GM18951 (cell line): ENCODE results near the gene SLCO4A1.

ENCODE experiments used
- POLR2A ChIP-seq: IDR thresholded peaks from 4 replicates; pipeline ENCODE4 v1.6.1; 2011; ENCODE audit warnings: mild to moderate bottlenecking; ENCODE audit not compliant: insufficient read length, insufficient read depth; ENCODE audit errors: extremely low read depth
- in situ Hi-C: fragments of 300-500 bp; cut with MboI; formaldehyde crosslinking; loops from one replicate; pipeline ENCODE4 v1.12.0; 2022; ENCODE audit warnings: low sequenced_read_pairs, mixed read lengths, inconsistent platforms; ENCODE audit not compliant: unreplicated experiment

Gene SLCO4A1

DNA sequence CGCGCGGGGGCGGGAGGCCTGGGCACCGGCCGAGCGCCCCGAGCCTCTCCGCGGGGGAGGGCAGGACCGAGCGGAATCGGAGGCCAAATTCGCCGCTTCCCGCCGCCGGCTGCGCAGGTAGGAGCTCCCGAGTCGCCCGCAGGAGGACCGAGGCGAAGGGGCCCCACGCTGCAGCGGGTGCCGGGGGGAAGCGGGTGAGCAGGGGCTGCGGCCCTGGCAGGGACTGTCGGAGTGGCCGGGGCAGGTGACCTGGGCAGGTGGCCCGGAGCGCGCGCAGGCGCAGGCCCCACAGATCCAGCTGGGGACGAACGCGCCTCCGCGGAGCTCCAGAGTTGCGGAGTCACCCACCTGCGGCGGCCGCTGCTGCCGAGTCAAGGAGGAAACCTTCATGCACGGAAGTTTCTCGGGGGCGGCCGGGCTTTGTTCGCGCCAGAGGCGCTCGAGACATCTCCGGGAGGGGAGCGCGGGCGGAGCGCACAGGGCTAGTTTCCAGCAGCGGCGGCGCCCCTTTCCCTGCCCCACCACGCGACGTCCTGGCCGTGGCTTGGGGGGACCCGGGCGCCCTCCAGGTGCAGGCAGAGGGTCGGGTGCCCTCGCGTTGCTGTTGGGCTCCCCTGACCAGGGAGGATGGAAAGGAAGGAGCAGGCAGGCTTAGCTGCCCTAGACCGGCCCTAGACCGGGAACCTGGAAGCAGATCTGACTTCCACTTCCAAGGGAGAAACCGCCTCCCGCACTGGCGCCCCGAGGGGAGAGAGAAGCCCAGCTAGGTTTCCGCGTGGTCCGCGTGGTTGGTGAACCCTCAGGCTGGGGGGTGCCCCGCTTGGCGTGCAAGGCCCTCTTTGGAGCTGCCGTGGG lies 590 bp downstream of the SLCO4A1 start:
- TF ChIP-seq POLR2A: no peak
- in situ Hi-C loops: no loop called here

DNA sequence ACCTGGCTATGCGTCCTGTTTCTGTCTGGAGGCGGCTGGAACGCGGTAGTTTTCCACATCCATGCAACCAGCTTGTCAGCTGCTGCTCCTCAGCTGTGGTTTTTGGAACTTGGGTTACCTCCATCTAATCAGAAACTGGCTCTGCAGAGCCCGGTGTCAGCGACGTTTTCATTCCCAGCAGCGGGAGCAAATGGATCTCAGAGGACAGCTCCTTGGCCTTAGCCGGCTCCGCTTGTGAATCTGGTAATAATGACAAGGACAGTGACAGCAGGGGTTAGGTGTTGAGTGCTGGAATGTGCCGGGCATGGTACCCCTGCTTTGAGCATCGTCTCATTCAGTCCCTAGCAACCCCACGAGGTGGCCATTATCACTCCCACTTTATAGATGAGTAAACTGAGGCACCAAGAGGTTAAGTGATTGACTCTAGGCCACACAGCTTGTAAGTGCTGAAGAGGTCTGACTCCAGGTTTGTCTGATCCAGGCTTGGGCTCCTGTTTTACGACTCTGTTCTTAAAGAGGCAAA lies 1.3 kb downstream of the SLCO4A1 start:
- no peak for TF ChIP-seq POLR2A

GRCh38 chr20:62644044-62644795 lies 1.9 kb downstream of the SLCO4A1 start:
- in situ Hi-C loops: no loop called here
- no peak for TF ChIP-seq POLR2A

More for the DNA sequence above, 1.3 kb downstream of the SLCO4A1 start:
- in situ Hi-C loops: no loop called here

GRCh38 chr20:62644802-62645496 lies 2.6 kb downstream of the SLCO4A1 start:
- in situ Hi-C loops: no loop called here

DNA sequence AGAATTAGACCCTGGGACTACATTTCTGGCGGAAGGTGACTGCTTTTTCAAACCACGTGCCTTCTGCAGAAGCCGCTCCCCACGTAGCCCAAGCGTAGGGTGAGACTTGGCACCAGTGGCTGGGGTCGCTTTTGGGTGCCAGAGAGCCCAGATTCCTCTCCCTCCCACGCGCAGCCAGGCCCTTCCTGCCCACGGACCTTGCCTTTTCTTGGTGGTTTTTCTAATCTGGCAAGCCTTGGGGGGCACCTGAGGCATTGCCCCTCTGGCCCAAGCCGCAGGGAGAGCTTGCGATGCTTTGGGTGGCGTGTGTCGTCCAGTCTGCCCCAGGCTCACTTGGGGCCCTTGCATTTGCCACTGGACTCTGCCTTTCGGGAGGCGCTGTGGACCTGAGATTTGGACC lies 3.3 kb downstream of the SLCO4A1 start:
- in situ Hi-C loops: no loop called here
- TF ChIP-seq POLR2A: no peak

More at GRCh38 chr20:62644802-62645496, 2.6 kb downstream of the SLCO4A1 start:
- TF ChIP-seq POLR2A: no peak

- in situ Hi-C loops: no loop called here
Observed at GRCh38 chr20:62646851-62647520, 4.7 kb downstream of the SLCO4A1 start.

GRCh38 chr20:62647521-62648317 lies 5.4 kb downstream of the SLCO4A1 start:
- TF ChIP-seq POLR2A: no peak

More at GRCh38 chr20:62646851-62647520, 4.7 kb downstream of the SLCO4A1 start:
- TF ChIP-seq POLR2A: no peak

DNA sequence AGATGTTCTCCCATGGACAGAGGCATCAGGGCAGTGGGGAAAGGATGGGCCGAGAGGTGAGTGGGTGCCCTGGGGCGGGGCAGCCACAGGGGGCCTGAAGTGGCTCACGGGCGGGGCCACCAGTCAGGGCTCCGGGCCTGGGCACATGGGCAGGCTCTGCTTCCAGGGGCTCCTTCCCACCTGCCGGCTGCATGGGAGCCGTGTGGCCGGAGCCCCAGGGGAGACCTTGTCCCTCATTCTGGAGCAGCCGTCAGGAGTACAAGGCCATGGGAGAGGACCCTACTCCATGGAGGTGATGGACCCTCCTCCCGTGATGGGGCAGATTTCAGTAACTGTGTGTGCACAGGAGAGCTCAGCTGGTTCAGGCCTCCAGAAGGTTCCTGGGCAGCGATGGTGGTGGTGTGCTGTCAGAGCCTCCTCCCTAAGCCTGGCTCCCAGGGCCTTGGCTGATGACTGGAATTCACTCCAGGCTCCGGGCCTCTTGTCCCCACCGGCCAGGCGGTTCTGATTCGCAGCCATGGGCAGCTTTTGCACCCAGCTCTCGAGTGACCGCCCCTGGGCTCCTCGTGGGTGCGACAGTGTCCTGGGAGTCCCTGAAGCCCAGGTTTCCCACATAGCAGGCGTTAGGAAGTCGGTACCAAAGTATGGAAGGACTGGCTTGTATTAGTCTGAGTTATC lies 6.2 kb downstream of the SLCO4A1 start:
- TF ChIP-seq POLR2A: no peak
- in situ Hi-C loops: no loop called here

More at GRCh38 chr20:62647521-62648317, 5.4 kb downstream of the SLCO4A1 start:
- in situ Hi-C loops: no loop called here

DNA sequence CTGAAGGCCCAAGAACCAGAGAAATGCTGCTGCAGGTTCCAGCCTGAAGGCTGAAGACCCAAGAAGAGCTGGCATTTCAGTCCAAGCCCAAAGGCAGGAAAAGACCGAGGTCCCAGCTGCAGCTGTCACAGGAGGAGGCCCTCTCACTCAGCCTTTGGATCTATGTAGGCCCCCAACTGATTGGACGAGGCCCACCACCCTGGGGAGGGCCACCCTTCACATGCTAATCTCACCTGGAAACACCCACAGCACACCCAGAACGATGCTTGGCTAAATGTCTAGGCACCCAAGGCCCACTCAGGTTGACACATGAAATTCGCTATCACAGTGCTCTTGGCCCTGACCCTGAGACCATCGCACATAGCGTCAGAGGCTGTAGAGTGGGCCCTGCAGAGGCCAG lies 6.8 kb downstream of the SLCO4A1 start:
- in situ Hi-C loops: no loop called here
- no peak for TF ChIP-seq POLR2A

GRCh38 chr20:62650551-62651284 lies 8.4 kb downstream of the SLCO4A1 start:
- no peak for TF ChIP-seq POLR2A
- in situ Hi-C loops: loop anchor here (25.0 kb wide), 1 partner anchor 137 kb away; the partner anchor contains the start of gene MRGBP
